Esophagus muscularis mucosa (tissue), 4 donors: ENCODE measurements around the gene FAM171A1.

Experiments used
- CTCF ChIP-seq, 3 experiments: fragments of 200-600 bp in 2 of 3; fragments of 450-650 bp in 1 of 3; sonication (generic) in 2 of 3; IDR thresholded peaks; one replicate each; pipeline ENCODE4 v1.5.1; 2017 to 2019; ENCODE audit warnings: antibody characterized with exemption in 3 of 3, mild to moderate bottlenecking in 2 of 3, moderate library complexity in 1 of 3
- EP300 ChIP-seq: sonication (generic); formaldehyde crosslinking; IDR thresholded peaks from one replicate; pipeline ENCODE4 v1.6.1; 2017; ENCODE audit warnings: antibody characterized with exemption
- POLR2A ChIP-seq: fragments of 450-650 bp; IDR thresholded peaks from one replicate; pipeline ENCODE4 v1.6.1; 2017; ENCODE audit warnings: antibody characterized with exemption, moderate library complexity, mild to moderate bottlenecking, low read depth
- POLR2AphosphoS5 ChIP-seq, 2 donors: sonication (generic); formaldehyde crosslinking; IDR thresholded peaks; one replicate each; pipeline ENCODE4 v1.6.1; 2017; ENCODE audit warnings: antibody characterized with exemption in 2 of 2

- TF ChIP-seq POLR2A (no peak), POLR2AphosphoS5 (IDR thresholded peaks at IDR 0.05) (no peak), CTCF (IDR thresholded peaks at IDR 0.05) (no peak), EP300 (no peak)
Measured at GRCh38 chr10:15181576-15182156, 189.4 kb downstream of the FAM171A1 start.
